BE2C (cell line): ENCODE data around the gene HRCT1.
A peak's percentile ranks its signal among the peaks of the same experiment; 100 is the strongest.
"Not testable (repeated sequence)": the region's sequence is repeated elsewhere in the genome, so short reads cannot be mapped to it uniquely, and the experiment has no call there.

Source experiments
- DNase-seq: peaks from one replicate; pipeline ENCODE4 v3.0.0-alpha.2; 2020
- H3K27me3 ChIP-seq: fragments of 250-450 bp; sonication (Bioruptor Pico); 2 replicates; pipeline ENCODE4 v1.5.1; 2020; ENCODE audit warnings: mild to moderate bottlenecking
- H3K36me3 ChIP-seq: fragments of 250-450 bp; sonication (Bioruptor Pico); 2 replicates; pipeline ENCODE4 v1.5.1; 2020; ENCODE audit warnings: mild to moderate bottlenecking
- H3K4me1 ChIP-seq: fragments of 250-450 bp; sonication (Bioruptor Pico); 2 replicates; pipeline ENCODE4 v1.5.1; 2020
- H3K4me3 ChIP-seq: 2 replicates; pipeline ENCODE4 v1.5.1; 2011; ENCODE audit warnings: low read depth, low read length
- H3K9me3 ChIP-seq: fragments of 250-450 bp; sonication (Bioruptor Pico); 2 replicates; pipeline ENCODE4 v1.5.1; 2020
- TF ChIP-seq, protein P1 (sequence below): IDR thresholded peaks from 2 replicates; pipeline ENCODE4 v1.5.1; 2012; ENCODE audit warnings: mild to moderate bottlenecking, low read depth, low read length

HRCT1 gene

DNA sequence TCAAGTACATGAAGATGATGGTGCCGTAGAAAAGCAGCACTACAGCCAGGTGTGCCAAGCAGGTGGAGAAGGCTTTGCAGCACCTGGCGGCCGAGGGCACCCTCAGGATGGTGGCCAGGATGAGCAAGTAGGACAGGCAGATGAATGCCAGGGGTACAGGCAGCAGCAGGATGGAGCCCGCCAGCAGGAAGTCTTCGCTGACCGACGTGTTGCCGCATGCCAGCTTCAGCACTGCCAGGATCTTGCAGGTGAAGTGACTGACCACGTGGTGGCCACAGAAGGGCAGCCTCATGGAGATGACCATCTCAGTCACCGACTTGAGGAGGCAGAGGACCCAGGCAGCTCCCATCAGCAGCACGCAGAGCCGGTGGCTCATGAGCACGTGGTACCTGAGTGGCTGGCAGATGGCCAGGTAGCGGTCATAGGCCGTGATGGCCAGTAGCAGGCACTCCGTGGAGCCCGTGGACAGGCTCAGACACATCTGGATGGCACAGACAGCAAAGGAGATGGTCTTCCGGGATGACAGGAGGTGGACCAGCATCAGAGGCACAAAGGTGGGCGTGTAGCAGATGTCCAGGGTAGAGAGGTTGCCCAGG is 36.3 kb upstream of the HRCT1 start:
- DNase-seq: no peak
- H3K4me1 ChIP-seq: no peaks in the 10 kb centered on the region
- no peaks in the 10 kb centered on the region for H3K27me3 ChIP-seq
- no peaks in the 10 kb centered on the region for H3K36me3 ChIP-seq
- no peak overlapping the region for H3K4me3 ChIP-seq
- no peaks in the 10 kb centered on the region for H3K9me3 ChIP-seq
- TF ChIP-seq, protein P1, sequence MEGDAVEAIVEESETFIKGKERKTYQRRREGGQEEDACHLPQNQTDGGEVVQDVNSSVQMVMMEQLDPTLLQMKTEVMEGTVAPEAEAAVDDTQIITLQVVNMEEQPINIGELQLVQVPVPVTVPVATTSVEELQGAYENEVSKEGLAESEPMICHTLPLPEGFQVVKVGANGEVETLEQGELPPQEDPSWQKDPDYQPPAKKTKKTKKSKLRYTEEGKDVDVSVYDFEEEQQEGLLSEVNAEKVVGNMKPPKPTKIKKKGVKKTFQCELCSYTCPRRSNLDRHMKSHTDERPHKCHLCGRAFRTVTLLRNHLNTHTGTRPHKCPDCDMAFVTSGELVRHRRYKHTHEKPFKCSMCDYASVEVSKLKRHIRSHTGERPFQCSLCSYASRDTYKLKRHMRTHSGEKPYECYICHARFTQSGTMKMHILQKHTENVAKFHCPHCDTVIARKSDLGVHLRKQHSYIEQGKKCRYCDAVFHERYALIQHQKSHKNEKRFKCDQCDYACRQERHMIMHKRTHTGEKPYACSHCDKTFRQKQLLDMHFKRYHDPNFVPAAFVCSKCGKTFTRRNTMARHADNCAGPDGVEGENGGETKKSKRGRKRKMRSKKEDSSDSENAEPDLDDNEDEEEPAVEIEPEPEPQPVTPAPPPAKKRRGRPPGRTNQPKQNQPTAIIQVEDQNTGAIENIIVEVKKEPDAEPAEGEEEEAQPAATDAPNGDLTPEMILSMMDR: no peak

DNA sequence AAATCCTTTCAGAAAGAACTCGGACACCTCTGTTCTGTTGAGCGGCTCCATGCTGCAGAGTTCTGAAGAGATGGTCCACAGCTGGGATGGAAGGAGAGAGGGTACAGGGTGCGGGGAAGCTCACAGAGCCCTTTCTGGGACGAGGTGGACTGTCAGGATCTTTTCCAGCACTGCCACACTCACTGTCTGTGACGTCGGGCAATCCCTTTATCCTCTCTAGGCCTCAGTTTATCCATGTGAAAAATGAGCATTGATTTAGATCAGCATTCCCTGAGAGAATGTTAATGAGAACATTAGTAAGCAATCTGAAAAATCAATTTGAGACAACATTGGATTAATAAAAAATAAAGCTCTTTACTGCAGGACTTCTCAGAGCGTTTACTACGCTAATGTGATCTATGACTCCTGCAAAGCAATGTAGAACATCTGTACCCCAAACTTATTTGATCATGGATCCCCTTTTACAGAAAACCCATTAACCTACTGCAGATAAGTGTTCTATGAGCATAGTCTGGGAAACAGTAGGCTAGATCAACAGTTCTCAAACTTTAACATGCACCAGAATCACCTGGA is 35.6 kb upstream of the HRCT1 start, which contains the start of gene OR13J1:
OR13J1 (minus strand) TSS at position 51 of the 573 bp plus-strand sequence; CDS start at position 51, 0 bp downstream.
- no peak for DNase-seq
- TF ChIP-seq, protein P1: no peak
- H3K36me3 ChIP-seq: no peaks in the 10 kb centered on the region
- no peaks in the 10 kb centered on the region for H3K9me3 ChIP-seq
- H3K27me3 ChIP-seq: no peaks in the 10 kb centered on the region
- H3K4me1 ChIP-seq: no peaks in the 10 kb centered on the region
- H3K4me3 ChIP-seq: no peak within 1 kb of the TSS

DNA sequence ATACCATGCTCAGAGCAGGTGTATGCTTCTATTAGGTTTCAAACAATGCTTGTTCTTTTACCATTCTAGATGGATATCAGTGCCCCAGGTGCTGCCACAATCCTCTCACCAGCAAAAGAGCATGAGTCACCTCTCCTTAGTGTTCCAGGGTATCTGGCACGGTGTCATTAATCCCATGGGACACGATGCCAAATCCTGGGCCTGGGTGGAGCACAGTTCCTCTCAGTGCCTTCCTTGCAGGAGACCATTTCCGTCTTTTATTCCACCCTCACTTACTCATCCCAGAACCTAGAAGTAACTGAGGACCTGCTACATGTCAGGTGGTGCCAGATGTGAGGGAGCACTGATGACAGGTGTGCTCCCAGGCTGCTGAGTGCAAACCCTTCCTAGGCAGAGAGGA is 34.5 kb upstream of the HRCT1 start:
- DNase-seq: peak; percentile 61
- TF ChIP-seq, protein P1: no peak
- H3K27me3 ChIP-seq: no peaks in the 10 kb centered on the region
- no peak overlapping the region for H3K4me3 ChIP-seq
- no peaks in the 10 kb centered on the region for H3K9me3 ChIP-seq
- H3K36me3 ChIP-seq: no peaks in the 10 kb centered on the region
- H3K4me1 ChIP-seq: no peaks in the 10 kb centered on the region

DNA sequence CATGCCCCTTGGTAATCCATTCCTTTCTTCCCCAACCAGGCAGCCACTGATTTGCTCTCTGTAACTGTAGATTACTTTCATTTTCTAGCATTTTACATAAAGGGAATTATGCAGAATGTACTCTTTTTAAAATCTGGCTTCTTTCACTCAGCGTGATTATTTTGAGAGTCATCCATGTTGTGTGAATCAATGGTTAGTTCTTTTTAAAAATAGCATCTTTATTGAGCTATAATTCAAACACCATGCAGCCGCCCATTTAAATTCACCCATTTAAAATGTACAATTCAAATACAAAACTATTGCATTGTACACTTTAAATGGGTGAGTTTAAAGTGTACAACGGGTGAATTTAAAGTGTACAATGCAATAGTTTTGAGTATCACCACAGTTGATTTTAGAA is 33.5 kb upstream of the HRCT1 start:
- Histone ChIP-seq H3K4me1 (no peaks in the 10 kb centered on the region), H3K9me3 (no peaks in the 10 kb centered on the region), H3K4me3 (no peak overlapping the region), H3K27me3 (no peaks in the 10 kb centered on the region), H3K36me3 (no peaks in the 10 kb centered on the region)
- DNase-seq: no peak
- TF ChIP-seq, protein P1: no peak

DNA sequence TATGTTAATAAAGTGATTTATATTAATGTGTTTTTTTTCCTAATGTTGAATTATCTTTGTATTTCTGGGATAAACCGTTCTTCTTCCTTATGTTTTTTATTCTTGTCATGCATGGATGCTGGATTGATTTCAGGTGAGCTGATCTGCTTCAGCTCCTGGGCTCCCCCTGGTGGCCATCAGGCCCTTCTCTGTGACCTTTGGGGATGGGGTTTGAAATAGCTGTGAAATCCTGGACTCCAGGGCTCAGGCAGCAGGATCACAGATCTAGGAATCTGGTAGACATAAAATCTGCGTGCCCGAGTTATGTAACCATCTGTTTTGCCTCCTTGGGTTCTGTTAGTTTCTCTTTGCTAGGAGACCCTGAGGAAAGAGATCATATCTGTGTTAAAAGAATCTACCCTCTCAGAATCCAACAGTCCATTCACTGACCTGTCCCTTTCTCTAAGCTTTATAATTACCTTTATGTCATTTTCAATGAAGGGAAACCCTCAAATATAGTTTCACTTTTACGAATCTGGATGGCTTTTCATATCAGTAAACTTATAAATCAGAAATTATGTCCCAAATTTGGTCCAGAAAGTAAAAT is 23.6 kb upstream of the HRCT1 start:
- Histone ChIP-seq H3K4me1 (no peaks in the 10 kb centered on the region), H3K9me3 (no peaks in the 10 kb centered on the region), H3K4me3 (no peak overlapping the region), H3K27me3 (no peaks in the 10 kb centered on the region), H3K36me3 (no peaks in the 10 kb centered on the region)
- TF ChIP-seq, protein P1: peak; percentile 100
- peak; percentile 88 for DNase-seq

DNA sequence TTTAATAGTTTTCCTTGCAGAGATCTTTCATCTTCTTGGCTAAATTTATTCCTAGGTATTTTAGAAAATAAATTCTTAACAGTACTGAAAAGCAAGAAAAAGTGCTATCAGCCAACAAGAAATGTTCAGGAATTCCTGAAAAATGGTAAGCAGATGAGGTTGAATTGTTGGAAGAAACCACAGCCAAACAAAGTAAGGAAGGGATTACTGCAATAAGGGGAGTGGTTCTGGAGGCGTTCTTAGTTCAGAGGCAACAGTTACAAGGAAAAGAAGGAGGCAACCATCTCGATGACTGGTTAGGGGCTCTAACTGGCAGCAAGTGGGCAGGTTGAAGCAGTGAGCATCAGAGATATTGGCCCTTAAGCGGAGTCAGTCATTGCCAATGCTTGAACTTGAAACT is 23.0 kb upstream of the HRCT1 start:
- Histone ChIP-seq H3K4me3 (no peak overlapping the region), H3K27me3 (no peaks in the 10 kb centered on the region), H3K4me1 (no peaks in the 10 kb centered on the region), H3K36me3 (no peaks in the 10 kb centered on the region), H3K9me3 (no peaks in the 10 kb centered on the region)
- no peak for DNase-seq
- TF ChIP-seq, protein P1: no peak

DNA sequence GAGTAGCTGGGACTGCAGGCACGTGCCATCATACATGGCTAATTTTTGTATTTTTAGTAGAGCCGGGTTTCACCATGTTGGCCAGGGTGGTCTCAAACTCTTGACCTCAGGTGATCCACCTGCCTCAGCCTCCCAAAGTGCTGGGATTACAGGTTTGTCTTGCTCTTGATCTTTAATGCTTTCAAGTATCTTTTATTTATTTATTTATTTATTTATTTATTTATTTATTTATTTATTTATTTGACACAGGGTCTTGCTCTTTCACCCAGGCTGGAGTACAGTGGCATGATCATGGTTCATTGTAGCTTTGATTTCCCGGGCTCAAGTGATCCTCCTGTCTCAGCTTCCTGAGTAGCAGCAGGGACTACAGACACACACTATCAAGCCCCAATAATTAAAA is 21.1 kb upstream of the HRCT1 start:
- H3K27me3 ChIP-seq, H3K4me3 ChIP-seq, DNase-seq, H3K4me1 ChIP-seq, H3K36me3 ChIP-seq, H3K9me3 ChIP-seq: not testable (repeated sequence)
